Amniotic stem cell (primary cell): ENCODE data around the gene PLCL1.

ENCODE experiments used
- DNase-seq: peaks from one replicate; lab custom pipeline; 2025; lab: John Stamatoyannopoulos, UW

The PLCL1 gene

DNA sequence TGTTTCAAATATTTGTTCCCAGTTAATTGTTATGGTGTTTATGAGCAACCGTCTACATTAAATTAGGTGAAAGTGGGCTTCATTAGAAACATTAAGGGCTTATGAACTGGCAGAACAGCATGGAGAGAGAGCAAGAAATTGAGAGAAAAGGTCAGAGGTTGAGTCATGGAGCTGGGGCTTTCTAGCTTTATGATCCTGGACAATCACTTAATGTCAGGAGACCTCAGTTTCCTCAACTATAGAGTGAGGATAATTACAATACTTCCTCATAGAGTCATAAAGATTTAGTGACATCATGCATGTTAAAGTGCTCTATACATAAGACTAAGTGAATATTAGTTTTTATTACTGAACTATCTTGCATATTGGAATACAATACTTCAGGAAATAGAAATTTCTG, 83.9 kb downstream of the PLCL1 start:
- DNase-seq = no peak

DNA sequence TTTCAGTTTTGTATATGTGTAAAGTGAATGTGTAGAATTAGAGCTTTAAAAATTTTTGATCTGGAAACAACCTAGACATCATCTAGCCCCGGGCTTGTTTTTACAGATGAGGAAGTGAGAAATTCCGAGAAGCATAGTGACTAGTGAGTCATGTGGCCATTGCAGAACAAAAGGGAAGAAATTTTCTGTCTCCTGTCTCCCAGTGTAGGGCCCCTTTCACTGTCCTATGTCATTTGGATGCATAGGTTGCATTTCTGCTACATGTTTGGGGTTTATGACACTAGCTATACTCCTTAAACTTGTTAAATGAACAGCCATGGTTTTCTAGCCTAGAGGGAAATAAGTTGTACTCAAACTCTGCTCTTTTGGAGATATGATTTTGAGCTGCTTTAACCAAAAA, 84.6 kb downstream of the PLCL1 start:
- DNase-seq = peak; percentile 19

DNA sequence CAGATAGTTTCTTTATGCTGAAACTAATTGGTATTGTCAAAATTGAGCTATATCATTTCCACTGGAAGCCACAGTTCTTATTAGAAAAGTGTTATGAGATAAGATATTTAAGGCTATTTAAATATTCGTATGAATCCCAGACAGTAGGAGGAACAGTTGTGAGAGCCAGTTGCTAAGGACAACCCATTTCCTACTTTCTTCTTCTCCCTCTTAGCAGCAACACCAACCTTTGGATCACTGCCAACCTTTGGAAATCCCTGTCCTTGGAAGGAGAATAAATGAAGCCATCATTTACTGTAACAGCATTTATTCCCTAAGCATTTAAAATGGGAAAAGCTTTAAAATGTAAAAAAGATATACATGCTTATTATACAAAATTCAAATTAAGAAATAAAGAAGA, 85.8 kb downstream of the PLCL1 start:
- DNase-seq = no peak

DNA sequence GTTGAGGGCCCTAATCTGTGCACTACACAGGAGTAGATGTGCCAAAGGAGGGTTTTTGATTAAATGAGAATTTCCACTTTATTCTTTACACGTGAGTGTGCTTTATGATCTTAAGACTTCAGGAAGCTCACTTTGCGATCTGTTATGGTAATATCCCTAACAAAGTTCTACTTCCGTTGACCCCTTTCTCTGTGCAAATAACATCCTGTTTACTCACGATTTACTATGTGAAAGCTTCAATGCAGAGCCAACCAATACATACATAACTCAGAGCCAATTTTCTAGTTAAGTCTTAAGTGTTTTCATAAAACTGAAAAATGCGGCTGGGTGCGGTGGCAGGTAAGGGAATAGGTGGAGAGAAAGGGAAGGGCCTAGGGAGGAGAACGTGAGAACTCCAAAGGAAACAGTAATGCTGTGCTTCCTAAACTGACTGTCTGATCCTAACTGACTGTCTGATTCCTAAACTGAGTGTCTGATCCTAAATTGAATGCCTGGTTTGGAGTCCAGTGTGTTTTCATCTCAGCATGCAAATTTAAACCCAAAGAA, 87.6 kb downstream of the PLCL1 start:
- no peak for DNase-seq

DNA sequence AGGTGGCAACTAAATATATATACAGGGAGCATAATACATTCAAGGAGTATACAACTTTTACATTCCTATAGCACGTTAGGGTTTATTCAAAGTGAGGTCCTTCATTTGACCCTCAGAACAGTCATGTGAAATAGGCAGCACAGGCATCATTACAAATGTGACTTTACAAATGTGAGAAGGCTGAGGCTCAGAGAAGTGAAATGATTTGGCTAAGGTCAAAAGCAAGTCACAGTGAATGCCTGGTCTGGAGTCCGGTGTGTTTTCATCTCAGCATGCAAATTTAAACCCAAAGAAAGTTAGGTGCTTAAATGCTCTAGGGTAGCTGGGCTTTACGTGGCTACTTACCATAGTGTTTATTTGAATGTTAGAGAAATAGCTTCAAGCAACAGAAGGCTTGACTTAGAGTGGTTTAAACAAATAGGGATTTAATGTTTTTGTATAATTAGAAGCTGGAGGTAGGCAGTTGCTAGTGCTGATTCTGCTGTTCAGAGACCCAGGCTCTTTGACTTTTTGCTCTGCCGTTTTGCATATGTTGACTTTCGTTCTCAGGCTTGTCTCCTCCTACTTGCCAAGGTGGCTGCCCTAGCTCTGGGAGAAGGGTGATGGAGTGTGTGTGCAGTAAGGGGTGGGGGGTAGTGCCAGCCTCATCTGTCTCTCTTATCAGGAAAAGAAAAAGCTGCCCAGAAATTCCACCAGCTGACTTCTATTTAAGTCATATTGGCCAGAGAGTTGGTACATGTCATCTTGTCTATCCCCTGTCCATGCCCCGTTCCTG, 89.2 kb downstream of the PLCL1 start:
- DNase-seq = no peak

DNA sequence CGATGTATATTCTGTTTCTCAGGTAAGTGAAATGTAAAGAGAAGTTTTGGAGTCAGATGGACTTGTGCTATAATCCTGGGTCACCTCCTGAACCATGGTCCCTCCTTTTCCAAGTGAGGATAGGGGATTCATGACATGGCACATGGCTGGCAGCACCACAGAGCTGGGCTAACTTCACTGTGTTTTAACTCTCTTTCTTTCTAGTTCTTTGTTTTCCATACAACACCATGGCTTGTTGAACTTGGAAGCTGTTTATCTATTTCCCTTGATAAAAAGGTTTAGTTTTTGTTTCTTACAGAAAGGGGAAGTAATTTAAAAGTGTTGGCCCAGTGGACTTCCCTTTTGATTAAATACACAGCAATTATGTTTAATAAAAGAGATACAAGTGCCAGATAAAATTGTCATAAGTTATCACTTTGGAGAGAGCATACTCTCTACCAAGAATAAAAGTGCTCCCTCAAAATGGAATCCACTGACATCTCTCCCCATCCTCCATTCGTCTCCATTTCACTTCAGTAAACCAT, 90.4 kb downstream of the PLCL1 start:
- no peak for DNase-seq

DNA sequence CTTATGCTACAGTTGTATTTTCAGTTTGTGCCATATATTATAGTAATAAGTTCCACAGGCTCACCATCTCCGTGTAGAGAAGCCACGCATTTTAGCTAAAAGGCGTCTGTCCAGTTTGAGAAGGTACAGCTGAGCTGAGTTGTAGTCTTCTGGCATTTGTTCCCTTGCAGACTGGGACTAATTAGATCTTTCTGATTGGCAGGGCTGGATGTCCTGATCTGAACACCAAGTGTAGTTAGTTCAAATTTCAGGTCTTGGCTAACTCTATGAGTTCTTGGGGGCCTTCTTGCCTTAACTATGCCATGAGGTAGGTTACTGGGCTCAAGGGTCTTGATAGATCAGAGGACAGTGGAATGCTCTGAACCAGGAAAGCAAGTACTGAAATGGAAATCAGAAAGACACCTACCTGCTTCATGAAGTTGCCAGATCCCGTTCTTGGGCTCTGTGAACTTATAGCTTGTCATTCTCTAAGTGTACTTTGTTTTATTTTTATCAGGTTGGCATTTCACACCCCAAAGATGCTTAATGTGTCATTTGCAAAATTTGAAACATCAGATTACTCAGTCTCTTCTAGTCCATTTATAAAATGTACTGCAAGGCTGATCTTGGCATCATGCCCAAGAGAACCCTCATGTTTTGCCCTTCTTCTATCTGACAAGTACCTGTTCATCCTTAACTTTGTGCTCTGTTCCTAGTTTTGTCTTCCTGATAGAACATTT, 93.7 kb downstream of the PLCL1 start:
- DNase-seq = no peak

DNA sequence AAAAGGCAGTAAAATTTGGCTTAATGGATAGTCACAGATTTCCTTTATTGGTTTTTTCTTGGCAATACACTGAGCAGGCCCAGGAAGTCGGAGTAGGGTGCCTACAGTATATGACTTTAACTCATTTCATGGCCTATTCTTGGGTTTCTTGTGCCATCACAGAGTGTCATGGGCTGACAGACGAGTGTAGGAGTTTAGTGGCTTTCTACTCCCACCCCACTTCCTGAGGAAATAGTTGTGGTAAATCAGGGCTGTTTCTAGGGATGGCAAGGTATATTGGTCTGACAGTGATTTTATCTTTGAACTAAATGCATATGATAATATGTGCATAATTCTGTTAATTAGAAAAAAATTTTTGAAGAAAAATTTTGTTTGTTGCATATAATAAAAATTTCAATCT, 100.1 kb downstream of the PLCL1 start:
- no peak for DNase-seq

DNA sequence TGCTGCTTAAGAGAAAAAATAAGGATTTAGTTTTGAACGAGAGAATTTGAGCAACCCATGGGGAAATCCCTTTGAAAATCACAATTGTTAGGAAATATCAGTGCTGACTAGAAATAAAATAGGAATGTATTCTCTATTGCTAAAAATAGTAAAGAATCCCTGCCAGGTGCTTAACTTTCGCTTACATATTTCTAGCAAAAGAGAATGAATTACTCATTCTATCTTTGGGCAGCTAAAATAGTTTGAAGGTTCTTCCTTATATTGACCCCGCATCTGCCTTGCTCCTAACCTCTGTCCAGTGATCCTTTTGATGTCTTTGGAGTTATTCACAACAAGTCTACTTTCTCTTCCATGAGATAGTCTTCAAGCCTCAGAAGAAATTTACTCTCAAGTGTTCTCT, 103.8 kb downstream of the PLCL1 start:
- no peak for DNase-seq

DNA sequence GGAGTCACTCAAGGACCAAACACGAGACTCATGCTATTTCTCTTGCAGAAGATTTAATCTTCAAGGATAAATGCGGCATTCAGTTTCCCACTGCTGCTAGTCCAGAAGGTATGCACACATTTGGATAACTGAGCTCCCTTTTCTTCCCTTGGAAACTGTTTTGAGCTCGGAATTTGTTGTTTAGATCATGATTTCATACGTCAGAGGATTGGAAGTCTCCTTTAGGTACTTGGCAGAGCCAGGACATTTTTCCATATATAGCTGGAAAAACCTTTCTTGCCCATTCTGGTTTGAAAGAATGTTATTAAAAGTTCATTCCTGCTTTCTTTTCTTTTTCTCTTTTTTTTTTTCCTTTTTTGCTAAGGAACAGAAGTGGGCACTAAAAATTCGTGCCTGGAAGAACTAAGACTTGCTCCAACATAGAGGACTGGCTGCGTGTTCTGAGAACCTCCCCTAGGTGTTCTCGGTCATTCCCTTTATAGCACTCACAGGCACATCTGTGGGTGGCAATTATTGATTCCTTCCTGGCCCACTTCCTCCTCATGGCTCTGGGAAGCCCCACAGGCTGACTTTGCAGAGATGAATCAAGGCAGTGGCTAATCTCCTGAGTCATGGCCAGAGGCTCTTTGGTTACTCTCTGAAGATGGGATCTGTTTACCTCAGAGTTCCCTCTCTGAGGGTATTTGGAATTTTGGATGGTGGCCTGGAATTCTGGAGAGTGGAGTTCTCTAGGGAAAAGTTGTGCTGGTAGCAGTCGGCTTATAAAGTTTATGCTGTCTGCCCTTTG, 104.8 kb downstream of the PLCL1 start:
- DNase-seq = peak; percentile 59

DNA sequence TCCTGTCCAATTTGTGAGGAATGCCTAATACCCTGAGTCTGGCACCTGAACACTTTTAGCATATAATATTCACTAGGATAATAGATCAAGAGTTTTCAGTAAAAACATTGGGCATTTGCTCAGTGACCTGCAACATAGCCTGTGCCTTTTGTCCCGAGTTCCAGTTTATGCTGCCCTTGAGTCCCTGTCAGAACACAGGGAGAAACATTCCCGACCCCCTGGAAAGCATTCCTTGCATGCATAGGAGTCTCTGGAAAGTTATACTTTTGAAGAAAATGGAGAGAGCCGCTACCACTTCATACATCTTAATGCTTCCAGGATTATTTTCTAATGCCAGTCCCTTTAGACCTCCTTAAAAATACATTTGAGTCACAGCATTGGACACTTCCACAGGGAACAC, 107.3 kb downstream of the PLCL1 start:
- DNase-seq = no peak

DNA sequence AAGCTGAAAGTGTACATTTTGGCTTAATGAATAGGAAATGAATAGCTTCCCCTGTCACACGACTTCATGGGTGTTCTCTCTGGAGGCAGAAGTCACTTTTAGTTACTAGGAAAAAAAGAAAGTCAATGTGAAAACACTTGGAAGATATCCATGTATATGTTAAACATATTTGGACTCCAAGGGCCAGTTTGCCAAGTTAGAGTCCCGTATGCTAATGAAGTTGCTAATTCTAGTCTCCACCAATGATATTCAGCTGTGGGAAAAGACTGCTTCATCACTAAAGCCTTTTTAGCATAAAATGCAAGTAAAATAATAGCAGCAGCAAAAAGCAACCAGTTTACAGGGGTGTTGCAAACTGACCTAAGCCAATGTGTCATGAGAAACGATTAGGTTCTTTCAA, 108.7 kb downstream of the PLCL1 start:
- no peak for DNase-seq

DNA sequence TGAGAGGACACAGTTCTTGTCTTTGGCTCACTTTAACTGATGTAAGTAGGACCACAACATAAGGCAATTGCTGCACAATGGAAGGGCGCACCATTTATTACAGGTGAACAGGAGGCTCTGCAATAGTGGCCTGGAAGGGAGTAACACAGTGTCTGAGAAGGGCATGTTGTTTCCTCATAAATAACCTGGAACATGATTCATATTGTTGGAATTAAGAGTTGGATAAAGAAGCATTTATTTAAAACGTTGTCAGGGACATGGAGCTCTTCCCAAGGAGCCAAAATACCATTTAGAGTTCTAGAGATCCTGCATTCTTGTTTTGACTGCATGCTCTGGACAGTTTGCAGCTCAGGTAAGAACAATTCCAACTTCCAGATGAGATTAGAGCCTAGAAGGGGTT, 110.4 kb downstream of the PLCL1 start:
- no peak for DNase-seq

DNA sequence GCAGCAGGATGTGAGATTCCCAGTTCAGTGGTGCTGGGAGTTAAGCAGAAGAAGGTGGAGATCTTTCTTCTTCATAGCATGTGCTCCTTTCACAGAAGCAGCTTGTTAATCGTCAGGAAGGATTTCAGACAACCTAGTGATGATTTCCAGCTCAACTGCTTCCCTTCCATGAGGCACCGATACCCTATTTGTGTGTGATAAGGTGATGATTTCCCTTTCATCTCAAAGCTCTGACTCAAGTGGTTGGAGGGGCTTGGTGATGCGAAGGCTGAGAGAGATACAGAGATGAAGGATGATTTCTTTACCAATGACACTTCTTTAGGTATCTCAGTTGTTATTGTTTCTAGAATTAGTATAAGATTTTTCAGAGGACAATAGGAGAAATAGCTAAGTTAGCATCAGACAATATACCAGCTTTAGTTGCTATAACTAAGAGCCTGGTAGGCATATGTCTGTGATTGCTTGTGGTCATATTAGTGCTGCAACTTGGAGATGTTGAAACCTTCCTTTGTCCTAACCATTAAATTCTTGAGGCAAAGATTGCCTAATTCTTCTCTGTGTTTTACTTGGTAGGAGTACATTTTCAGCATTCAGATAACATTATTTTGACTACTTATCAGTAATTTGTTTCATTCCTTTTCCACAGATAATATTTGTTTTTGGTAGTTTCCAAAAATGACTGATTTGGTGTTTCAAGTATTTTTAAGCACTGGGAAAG, 111.3 kb downstream of the PLCL1 start:
- DNase-seq = no peak

DNA sequence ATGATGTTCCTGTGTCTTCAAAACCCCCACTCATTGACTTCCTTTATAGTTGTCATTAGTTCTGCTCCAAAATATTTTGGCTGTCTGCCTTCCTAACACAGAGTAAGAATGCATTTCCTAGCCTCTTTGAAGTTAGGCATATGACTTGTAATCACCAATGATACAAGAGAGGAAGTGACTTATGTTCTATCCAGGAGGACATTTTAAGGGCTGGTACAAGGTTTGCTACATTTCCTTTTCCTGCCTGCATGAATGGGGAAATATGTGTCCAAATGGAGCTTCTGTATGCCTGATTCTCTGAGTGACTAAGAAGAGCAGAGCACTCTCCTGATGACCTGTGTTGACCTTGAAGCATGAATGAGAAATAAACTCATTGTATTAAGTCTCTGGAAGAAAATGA, 115.1 kb downstream of the PLCL1 start:
- DNase-seq = no peak

DNA sequence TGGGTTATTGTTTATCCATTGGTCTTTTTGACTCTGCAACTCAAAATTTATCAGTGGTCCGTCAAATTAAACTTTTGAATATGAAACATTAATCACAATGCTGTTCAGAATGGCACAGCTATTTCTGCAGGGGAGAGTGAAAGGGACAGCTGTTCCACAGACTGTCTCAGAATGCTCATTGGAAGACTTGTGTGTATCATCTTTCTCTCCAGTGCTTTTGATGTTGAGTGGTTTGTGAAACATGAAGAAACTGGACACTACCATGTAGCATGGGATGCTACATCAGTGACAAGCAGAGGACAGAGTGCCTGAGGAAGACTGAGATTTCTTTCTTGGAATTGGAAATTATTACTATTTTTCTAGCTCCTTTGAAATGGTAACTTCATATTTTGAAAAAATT, 115.7 kb downstream of the PLCL1 start:
- DNase-seq = no peak

DNA sequence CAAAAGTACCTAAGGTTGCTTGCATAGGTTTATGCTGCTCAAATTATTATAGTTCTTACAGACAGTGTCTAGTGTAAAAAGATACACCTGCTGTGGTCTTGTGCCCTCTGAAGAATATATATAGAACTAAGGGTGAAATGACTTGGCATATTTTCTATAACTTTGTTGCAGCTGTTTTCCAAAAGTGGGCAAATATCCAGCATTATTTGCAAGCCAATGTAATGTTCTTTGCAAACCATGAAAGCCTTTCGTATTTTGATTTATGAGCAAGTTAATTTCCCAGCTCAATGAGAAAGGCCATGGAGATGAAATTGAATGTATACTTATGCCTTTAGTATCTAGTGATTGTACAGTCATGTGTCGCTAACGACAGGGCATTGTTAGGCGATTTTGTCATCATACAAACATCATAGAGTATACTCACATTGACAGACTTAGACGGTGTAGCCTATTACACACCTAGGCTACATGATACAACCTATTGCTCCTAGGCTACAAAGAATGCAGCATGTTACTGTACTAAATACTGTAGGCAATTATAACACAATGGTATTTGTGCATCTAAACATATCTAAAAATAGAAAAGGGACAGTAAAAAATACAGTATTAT, 116.3 kb downstream of the PLCL1 start:
- DNase-seq = no peak

DNA sequence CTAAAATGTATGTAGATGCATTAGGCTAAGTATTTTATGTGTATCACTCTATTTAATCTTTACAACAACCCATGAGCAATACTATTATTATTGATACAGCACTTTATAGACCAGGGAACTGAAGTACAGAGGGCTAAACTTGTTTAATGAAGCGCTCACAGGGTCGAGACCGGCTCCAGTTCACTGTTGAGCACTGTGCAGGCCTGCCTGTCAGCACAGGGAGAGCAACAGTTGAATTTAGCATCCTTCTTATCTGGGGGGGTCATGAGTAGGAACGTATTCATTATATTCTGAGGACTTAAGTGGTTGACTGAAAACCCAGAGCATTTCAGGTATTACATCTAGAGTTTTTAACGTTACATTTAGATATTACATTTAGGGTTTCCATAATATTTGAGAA, 120.1 kb downstream of the PLCL1 start:
- DNase-seq = no peak

DNA sequence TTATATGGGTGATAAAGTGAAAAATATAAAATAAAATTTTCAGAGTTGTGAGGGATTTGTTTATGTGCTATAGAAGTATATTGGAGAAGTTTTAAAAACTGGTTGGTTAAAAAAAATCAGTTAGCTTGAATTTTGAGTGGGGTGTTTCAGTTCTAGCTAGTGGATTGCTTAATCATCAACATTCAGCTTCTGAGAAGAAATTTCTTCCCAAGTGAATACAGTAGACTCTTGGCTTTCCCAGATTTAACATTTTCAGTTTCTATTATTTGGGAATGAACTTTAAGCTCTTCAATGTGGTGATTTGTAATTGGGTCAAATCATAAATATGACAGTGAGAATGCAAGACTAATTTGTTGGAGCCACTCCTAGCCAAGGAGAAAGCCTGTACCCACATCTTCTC, 120.8 kb downstream of the PLCL1 start:
- DNase-seq = no peak

DNA sequence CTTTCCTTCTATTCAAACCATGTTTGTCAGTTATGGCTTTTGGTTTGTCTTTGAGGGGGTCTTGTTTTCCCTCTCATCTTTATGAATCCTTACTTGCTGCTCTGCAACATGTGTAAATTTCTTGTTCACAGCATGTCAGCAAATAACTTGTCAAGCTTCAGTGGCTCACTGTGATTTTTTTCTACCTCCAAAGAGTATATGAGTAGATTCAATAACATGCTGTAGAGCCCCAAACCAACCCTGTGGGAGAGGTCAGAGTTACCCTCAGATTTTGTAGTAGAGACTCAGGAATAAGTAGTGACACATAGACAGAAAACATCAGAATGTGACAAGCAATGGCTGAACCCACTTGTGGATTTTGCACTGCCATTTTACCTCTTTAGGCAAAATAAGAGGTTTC, 121.6 kb downstream of the PLCL1 start:
- no peak for DNase-seq

DNA sequence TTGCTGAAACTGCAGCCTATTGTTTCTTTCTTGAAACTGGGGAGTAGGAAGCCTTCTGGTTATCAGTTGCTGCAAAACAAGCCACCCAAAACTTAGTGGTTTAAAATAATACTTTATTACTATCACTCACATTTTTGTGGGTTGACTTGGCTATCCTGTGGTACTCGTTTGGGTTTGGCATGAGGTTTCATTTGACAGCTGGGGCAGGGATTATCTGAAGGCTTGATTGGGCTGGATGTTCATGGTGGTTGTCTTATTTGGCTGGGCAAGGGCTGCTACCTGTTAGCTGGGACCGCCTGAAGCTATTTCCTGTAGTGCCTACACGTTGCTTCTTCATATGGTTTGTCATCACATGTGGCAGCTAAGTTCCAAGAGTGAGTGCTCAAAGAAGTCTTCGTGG, 122.3 kb downstream of the PLCL1 start:
- no peak for DNase-seq
